ENCODE results near the gene SSBP2.

- no peak for TF ChIP-seq POLR2AphosphoS5 (IDR thresholded peaks at IDR 0.05; ENCODE audit: low read depth, low read length)
- no peak for TF ChIP-seq SIN3A (IDR thresholded peaks at IDR 0.05; ENCODE audit: borderline replicate concordance, insufficient read depth, low read length)
- no peak for TF ChIP-seq REST (IDR thresholded peaks at IDR 0.05; ENCODE audit: insufficient read depth in 1 of 2, low read depth in 2 of 2, low read length in 2 of 2)
- no peak for TF ChIP-seq TAF1 (IDR thresholded peaks at IDR 0.05; ENCODE audit: borderline replicate concordance, insufficient read depth, low read length)
- no peak for TF ChIP-seq FOXP2 (optimal IDR thresholded peaks at IDR 0.05; ENCODE audit: borderline replicate concordance, extremely low read depth, extremely low read length, insufficient read depth)
Measured at GRCh38 chr5:81703840-81704239, 47.1 kb downstream of the SSBP2 start.

All from PFSK-1 (cell line).